DND-41 (cell line): ENCODE measurements around the gene RAI1.

ENCODE experiments used
- ATAC-seq: fragments of 200-7000 bp; cut with Tn5 transposase; 3 replicates; pipeline ENCODE4 v1.9.1; 2021; ENCODE audit warnings: low read depth; ENCODE audit not compliant: insufficient read depth
- DNase-seq: peaks from one replicate; pipeline ENCODE4 v3.0.0-alpha.2; 2020
- H2AFZ ChIP-seq: 2 replicates; pipeline ENCODE4 v1.6.0; 2012; ENCODE audit warnings: low read depth, low read length
- H3K27ac ChIP-seq: 2 replicates; pipeline ENCODE4 v1.5.1; 2012; ENCODE audit warnings: low read length, inconsistent platforms
- H3K27me3 ChIP-seq: fragments of 200-600 bp; sonication (generic); 2 replicates; pipeline ENCODE4 v1.6.0; 2012; ENCODE audit warnings: low read length, mild to moderate bottlenecking, inconsistent platforms; ENCODE audit not compliant: insufficient read depth, poor library complexity
- H3K36me3 ChIP-seq: 2 replicates; pipeline ENCODE4 v1.5.1; 2012; ENCODE audit warnings: low read length, inconsistent platforms; ENCODE audit not compliant: insufficient read depth
- H3K4me1 ChIP-seq: 2 replicates; pipeline ENCODE4 v1.5.1; 2012; ENCODE audit warnings: mild to moderate bottlenecking, low read length; ENCODE audit not compliant: insufficient read depth
- H3K4me2 ChIP-seq: 2 replicates; pipeline ENCODE4 v1.6.0; 2012; ENCODE audit warnings: mild to moderate bottlenecking, moderate library complexity, low read length, inconsistent platforms; ENCODE audit not compliant: insufficient read depth
- H3K4me3 ChIP-seq, 2 experiments: fragments of 200-600 bp in 1 of 2; shearing (Covaris generic) in 1 of 2; 2 replicates each; pipeline ENCODE4 v1.5.1; 2012 to 2016; ENCODE audit warnings: inconsistent platforms in 2 of 2, low read length in 2 of 2, mild to moderate bottlenecking in 2 of 2, low read depth in 1 of 2, moderate library complexity in 1 of 2
- H3K79me2 ChIP-seq: 2 replicates; pipeline ENCODE4 v1.6.0; 2012; ENCODE audit warnings: low read length, inconsistent platforms; ENCODE audit not compliant: insufficient read depth
- H3K9ac ChIP-seq: 2 replicates; pipeline ENCODE4 v1.6.0; 2012; ENCODE audit warnings: low read depth, mild to moderate bottlenecking, inconsistent platforms, low read length, moderate library complexity
- H3K9me3 ChIP-seq: 2 replicates; pipeline ENCODE4 v1.5.1; 2012; ENCODE audit warnings: low read length, moderate library complexity, mild to moderate bottlenecking, inconsistent platforms; ENCODE audit not compliant: insufficient read depth, severe bottlenecking
- H4K20me1 ChIP-seq: 2 replicates; pipeline ENCODE4 v1.6.0; 2012; ENCODE audit warnings: low read length; ENCODE audit not compliant: insufficient read depth
- EZH2 ChIP-seq: IDR thresholded peaks from 3 replicates; pipeline ENCODE4 v1.6.1; 2012; ENCODE audit warnings: borderline replicate concordance, low read depth, mild to moderate bottlenecking, moderate library complexity, low read length, inconsistent platforms; ENCODE audit not compliant: severe bottlenecking
- TF ChIP-seq, protein P1 (sequence below): IDR thresholded peaks from 2 replicates; pipeline ENCODE4 v1.5.1; 2012; ENCODE audit warnings: borderline replicate concordance, low read length, moderate library complexity, mild to moderate bottlenecking; ENCODE audit not compliant: poor library complexity, severe bottlenecking; ENCODE audit errors: extremely low read depth

RAI1 gene

DNA sequence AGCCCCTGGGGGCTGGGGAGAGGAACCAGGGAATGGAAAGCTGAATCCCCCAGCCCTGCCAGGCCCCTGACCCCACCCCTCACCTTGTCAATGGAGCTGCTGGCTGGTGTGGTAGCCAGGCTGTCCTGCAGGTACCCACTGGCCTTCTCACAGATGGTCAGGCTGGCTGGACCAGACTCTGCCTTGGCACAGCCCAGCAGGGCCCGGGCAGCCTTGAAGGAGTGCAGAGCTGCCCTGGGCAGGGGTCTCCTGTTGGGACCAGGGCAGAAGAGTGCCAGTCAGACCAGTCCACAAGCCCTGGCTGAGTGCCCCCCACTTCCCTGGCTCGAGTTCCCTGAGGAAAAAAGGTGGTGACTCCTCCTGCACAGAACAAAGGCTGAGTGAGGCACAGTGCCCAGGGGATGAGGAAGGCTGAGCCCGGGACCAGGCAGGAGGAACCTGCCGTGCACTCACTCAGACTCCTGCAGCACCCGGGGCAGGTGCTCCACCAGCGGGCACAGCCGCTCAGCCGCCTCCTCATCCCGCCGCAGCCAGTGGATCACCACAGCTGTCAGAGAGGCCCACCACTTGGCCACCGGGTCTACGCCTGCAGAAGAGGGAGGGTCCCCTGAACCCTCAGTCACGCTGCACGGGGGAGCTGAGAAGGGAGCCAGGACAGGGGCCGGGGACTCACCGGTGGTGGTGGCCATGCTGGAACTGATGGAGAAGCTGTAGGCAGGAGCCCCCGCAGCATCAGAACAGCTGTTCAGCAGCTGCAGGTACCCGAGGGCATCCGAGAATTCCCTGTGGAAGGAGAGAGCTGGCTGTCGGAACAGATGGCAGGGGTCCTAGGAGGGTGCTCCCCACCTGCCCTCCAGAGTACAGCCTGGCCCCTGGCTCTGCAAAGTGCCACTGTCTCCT is 133.2 kb downstream of the RAI1 start:
- Histone ChIP-seq H3K27me3 (no peaks in the 10 kb centered on the region), H3K36me3 (peaks cover 91% of the 10 kb centered on the region), H4K20me1 (peaks cover 26% of the 10 kb centered on the region), H2AFZ (no peak overlapping the region), H3K4me1 (no peaks in the 10 kb centered on the region), H3K79me2 (no peaks in the 10 kb centered on the region), H3K9ac (no peak overlapping the region), H3K4me2 (no peak overlapping the region), H3K4me3 (no peak overlapping the region), H3K9me3 (no peaks in the 10 kb centered on the region), H3K27ac (no peak overlapping the region)
- TF ChIP-seq, protein P1, sequence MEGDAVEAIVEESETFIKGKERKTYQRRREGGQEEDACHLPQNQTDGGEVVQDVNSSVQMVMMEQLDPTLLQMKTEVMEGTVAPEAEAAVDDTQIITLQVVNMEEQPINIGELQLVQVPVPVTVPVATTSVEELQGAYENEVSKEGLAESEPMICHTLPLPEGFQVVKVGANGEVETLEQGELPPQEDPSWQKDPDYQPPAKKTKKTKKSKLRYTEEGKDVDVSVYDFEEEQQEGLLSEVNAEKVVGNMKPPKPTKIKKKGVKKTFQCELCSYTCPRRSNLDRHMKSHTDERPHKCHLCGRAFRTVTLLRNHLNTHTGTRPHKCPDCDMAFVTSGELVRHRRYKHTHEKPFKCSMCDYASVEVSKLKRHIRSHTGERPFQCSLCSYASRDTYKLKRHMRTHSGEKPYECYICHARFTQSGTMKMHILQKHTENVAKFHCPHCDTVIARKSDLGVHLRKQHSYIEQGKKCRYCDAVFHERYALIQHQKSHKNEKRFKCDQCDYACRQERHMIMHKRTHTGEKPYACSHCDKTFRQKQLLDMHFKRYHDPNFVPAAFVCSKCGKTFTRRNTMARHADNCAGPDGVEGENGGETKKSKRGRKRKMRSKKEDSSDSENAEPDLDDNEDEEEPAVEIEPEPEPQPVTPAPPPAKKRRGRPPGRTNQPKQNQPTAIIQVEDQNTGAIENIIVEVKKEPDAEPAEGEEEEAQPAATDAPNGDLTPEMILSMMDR = no peak
- TF ChIP-seq EZH2 = no peak
- DNase-seq (no peak), ATAC-seq (no peak)

DNA sequence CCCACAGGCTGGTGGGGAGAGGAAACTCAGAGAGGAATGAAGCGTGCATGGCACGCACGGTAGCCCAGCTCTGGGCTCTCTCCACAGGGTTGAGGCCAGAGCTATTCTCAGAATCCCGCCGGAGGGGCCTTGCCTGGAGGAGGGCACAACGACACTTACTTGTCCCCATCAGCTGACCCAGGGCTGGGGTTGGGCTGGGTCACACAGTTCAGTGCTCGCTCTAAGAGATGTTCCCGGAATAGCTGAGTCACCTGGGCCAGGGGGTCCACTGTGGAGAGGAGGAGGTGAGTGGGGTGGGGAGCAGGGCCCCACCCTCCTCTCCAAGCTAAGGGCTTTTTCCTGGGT is 133.8 kb downstream of the RAI1 start:
- H3K36me3 ChIP-seq = peaks cover 93% of the 10 kb centered on the region

DNA sequence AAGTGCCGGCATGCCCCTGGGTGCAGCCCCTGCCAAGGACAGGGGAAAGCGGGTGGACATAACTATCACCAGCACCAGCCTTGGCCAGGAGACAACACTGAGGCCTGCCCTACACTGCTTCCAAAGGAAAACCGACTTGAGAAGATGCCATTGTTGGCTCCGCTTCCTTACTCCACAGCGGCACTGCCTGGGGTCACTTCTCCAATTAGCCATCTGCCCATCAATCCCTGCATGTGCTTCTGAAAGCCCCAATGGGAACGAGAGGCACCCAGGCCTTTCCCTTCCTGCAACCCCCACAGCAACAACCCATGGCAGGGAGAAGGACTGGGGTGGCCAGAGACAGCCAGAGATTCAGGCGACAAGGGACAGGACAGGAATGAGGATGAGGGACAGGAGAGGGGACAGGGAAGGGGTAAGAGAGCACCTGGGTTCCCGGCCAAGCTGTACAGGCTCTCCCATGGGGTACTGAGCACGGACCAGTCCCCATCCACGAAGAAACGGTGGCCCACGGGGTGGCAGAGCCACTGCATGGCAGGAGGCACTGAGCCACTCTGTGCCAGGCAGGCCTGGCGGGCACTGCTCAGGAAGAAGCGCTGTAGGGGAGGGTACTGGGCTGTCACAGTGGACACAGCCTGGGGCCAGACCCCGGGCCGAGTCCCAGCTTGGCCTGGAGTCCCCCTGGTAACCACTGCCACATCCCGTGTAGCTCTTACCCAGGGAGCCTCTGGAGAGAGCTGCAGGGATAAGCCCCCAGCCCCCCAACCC is 134.4 kb downstream of the RAI1 start:
- TF ChIP-seq EZH2 = no peak
- TF ChIP-seq, protein P1 = no peak
- Histone ChIP-seq H3K4me1 (peaks cover 3% of the 10 kb centered on the region; the same call in 1 of the 2 replicates), H2AFZ (no peak overlapping the region), H3K27me3 (no peaks in the 10 kb centered on the region), H3K79me2 (no peaks in the 10 kb centered on the region), H4K20me1 (peaks cover 26% of the 10 kb centered on the region), H3K4me2 (no peak overlapping the region), H3K36me3 (peaks cover 93% of the 10 kb centered on the region), H3K9ac (no peak overlapping the region), H3K27ac (peak overlapping the region; percentile 39; the same call in 1 of the 2 replicates), H3K4me3 (no peak overlapping the region), H3K9me3 (no peaks in the 10 kb centered on the region)
- DNase-seq (no peak), ATAC-seq (no peak)

More for the DNA sequence above, 133.8 kb downstream of the RAI1 start:
- Histone ChIP-seq H3K4me1 (no peaks in the 10 kb centered on the region), H4K20me1 (peaks cover 28% of the 10 kb centered on the region), H2AFZ (no peak overlapping the region), H3K4me2 (no peak overlapping the region), H3K4me3 (no peak overlapping the region), H3K27me3 (no peaks in the 10 kb centered on the region), H3K79me2 (no peaks in the 10 kb centered on the region), H3K9ac (no peak overlapping the region), H3K9me3 (no peaks in the 10 kb centered on the region), H3K27ac (no peak overlapping the region)
- ATAC-seq = no peak
- TF ChIP-seq EZH2 = no peak
- TF ChIP-seq, protein P1 = no peak
- DNase-seq = no peak
